ENCODE results near the gene APBB3. TPM values are rescaled to one million over a fixed set of nuclear protein-coding genes. Genes with fewer than 3 reads are reported as not detected.

APBB3 gene
- total RNA-seq, 3 donors from 2014 or later (not counting 1 experiment from before 2014, with no cell fraction given): 44.0 to 44.9 (median 44.4) TPM

DNA sequence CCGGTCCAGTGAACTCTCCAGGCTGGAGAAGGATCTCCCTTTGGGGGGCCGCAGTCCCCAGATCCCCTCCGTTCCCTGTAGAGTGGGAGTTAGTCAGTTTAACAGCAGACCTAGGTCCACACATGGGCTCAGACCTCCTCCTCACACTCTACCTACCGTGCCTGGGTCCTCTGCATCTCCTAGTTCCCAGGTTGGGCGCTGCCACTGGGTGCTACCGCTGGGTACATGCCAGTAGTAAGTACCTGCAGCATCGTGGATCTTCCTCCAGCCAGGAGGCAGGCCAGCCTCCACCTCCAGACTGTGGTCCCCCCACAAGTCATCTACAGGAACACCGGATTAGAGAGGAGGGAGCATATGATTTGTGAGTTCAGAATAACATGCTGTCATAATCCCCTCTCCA, 802 bp downstream of the APBB3 start:
- 79% methylated on average over 7 of the region's 8 CpGs for WGBS (ENCODE audit: insufficient coverage)
- H3K4me3 Mint-ChIP-seq: peak overlapping the region; percentile 99
- H3K27me3 ChIP-seq (ENCODE audit: control insufficient read depth, insufficient read depth, low read length): no peaks in the 10 kb centered on the region
- H3K4me3 ChIP-seq (ENCODE audit: low read length): peak overlapping the region; percentile 89
- peaks cover 16% of the 10 kb centered on the region for H3K36me3 ChIP-seq (ENCODE audit: control insufficient read depth, insufficient read depth, low read length)
- no peaks in the 10 kb centered on the region for H3K36me3 Mint-ChIP-seq
- no peaks in the 10 kb centered on the region for H3K9me3 Mint-ChIP-seq
- ATAC-seq (no peak), DNase-seq (no peak)
- no peaks in the 10 kb centered on the region for H3K9me3 ChIP-seq (ENCODE audit: control insufficient read depth, insufficient read depth, low read length)
- H3K27ac Mint-ChIP-seq: peak overlapping the region; percentile 94 to 96
- no peak for TF ChIP-seq CTCF (IDR thresholded peaks at IDR 0.05)
- H3K4me1 Mint-ChIP-seq: peaks cover 42 to 52% of the 10 kb centered on the region in 2 donors
- H3K4me1 ChIP-seq (ENCODE audit: control insufficient read depth, insufficient read depth, low read length): peaks cover 24% of the 10 kb centered on the region
- H3K27me3 Mint-ChIP-seq (ENCODE audit: low read depth in 2 of 2): no peaks in the 10 kb centered on the region
- H3K27ac ChIP-seq (ENCODE audit: low read length): peak overlapping the region; percentile 94
- intact Hi-C loops (cut with micrococcal nuclease): no loop called here

- no peaks in the 10 kb centered on the region for H3K9me3 ChIP-seq (ENCODE audit: control insufficient read depth, insufficient read depth, low read length)
- no peak for ATAC-seq
- 98% methylated on average over 8 of the region's 10 CpGs for WGBS (ENCODE audit: insufficient coverage)
- H3K4me3 ChIP-seq (ENCODE audit: low read length): no peak overlapping the region
- no peak for TF ChIP-seq CTCF (IDR thresholded peaks at IDR 0.05)
- Mint-ChIP-seq H3K4me1 (peaks cover 37 to 48% of the 10 kb centered on the region in 2 donors), H3K27me3 (ENCODE audit: low read depth in 2 of 2) (no peaks in the 10 kb centered on the region), H3K27ac (peak overlapping the region; percentile 94 to 96), H3K36me3 (no peaks in the 10 kb centered on the region), H3K9me3 (no peaks in the 10 kb centered on the region), H3K4me3 (no peak overlapping the region)
- DNase-seq: peak in 1 of 2 donors; percentile 2
- peaks cover 28% of the 10 kb centered on the region for H3K4me1 ChIP-seq (ENCODE audit: control insufficient read depth, insufficient read depth, low read length)
- no peaks in the 10 kb centered on the region for H3K27me3 ChIP-seq (ENCODE audit: control insufficient read depth, insufficient read depth, low read length)
- intact Hi-C loops (cut with micrococcal nuclease): no loop called here
- H3K27ac ChIP-seq (ENCODE audit: low read length): no peak overlapping the region
- H3K36me3 ChIP-seq (ENCODE audit: control insufficient read depth, insufficient read depth, low read length): peaks cover 3% of the 10 kb centered on the region
Measured at GRCh38 chr5:140561753-140562523, 2.5 kb downstream of the APBB3 start.

DNA sequence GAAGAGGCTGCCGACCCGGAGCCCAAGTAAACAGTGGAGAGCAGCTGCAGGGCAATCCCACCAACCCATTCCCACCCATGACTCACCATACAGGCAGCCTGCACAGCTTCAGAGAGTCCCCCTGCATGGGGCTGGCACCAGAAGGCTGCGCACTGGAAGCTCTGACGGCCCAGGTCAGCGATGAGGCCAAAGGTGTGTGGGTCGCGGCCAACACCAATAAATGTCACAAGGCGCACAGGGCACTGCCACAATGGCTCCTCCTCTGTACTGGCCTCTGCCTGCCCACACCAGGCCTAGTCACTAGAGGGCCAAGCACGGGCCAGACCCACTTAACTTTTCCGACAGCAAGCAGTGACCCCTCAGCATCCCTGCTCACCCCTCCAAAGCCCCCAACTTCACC, 4.2 kb downstream of the APBB3 start:
- Histone ChIP-seq H3K4me3 (ENCODE audit: low read length) (no peak overlapping the region), H3K27me3 (ENCODE audit: control insufficient read depth, insufficient read depth, low read length) (no peaks in the 10 kb centered on the region), H3K4me1 (ENCODE audit: control insufficient read depth, insufficient read depth, low read length) (peaks cover 37% of the 10 kb centered on the region), H3K36me3 (ENCODE audit: control insufficient read depth, insufficient read depth, low read length) (no peaks in the 10 kb centered on the region), H3K9me3 (ENCODE audit: control insufficient read depth, insufficient read depth, low read length) (no peaks in the 10 kb centered on the region), H3K27ac (ENCODE audit: low read length) (no peak overlapping the region)
- peaks cover 47 to 50% of the 10 kb centered on the region in 2 donors for H3K4me1 Mint-ChIP-seq
- DNase-seq (peak in 1 of 2 donors; percentile 2), ATAC-seq (no peak)
- H3K4me3 Mint-ChIP-seq: no peak overlapping the region
- 97% methylated on average over 10 of the region's 10 CpGs for WGBS (ENCODE audit: insufficient coverage)
- H3K36me3 Mint-ChIP-seq: no peaks in the 10 kb centered on the region
- no peak for TF ChIP-seq CTCF (IDR thresholded peaks at IDR 0.05)
- H3K9me3 Mint-ChIP-seq: no peaks in the 10 kb centered on the region
- H3K27ac Mint-ChIP-seq: peak overlapping the region in 1 of 2 donors; percentile 33
- intact Hi-C loops (cut with micrococcal nuclease): no loop called here
- H3K27me3 Mint-ChIP-seq (ENCODE audit: low read depth in 2 of 2): no peaks in the 10 kb centered on the region
